MM.1S (cell line): ENCODE data around the gene WNK2.

ENCODE experiments used
- CTCF ChIP-seq: fragments of 300-600 bp; sonication (generic); IDR thresholded peaks from 2 replicates; pipeline ENCODE4 v1.5.1; 2016; ENCODE audit warnings: antibody characterized with exemption, low read length, mixed read lengths
- EZH2phosphoT487 ChIP-seq: fragments of 300-600 bp; sonication (generic); IDR thresholded peaks from 2 replicates; pipeline ENCODE4 v1.6.1; 2018; ENCODE audit warnings: antibody characterized with exemption, low read length

GRCh38 chr9:93203718-93204469 lies 20.0 kb downstream of the WNK2 start:
- TF ChIP-seq EZH2phosphoT487 (no peak), CTCF (no peak)
